PC-9 (cell line): Measurements from ENCODE around the gene ID1. TPM values are rescaled to one million over a fixed set of nuclear protein-coding genes. Genes with fewer than 3 reads are reported as not detected.
A peak's percentile ranks its signal among the peaks of the same experiment; 100 is the strongest.

ENCODE experiments used
- Bru-seq: library from RNA; stranded (reverse); fragments of 400-500 nt; gene quantifications from one replicate; lab custom pipeline; 2021; lab: Mats Ljungman, UMichigan
- BruChase-seq, 2 experiments: library from RNA; stranded (reverse); fragments of 400-500 nt; gene quantifications; one replicate each; lab custom pipeline; 2021; lab: Mats Ljungman, UMichigan
- BruUV-seq: library from RNA; stranded (reverse); fragments of 400-500 nt; replicated peaks from 2 replicates; lab custom pipeline; 2021; lab: Mats Ljungman, UMichigan
- CTCF ChIA-PET: fragments of 300-600 bp; sonication (Branson Sonifier 250); formaldehyde crosslinking; loops from one replicate; lab custom pipeline; 2022; ENCODE audit warnings: antibody characterized with exemption; lab: Charles Lee
- POLR2A ChIA-PET: fragments of 300-600 bp; sonication (Branson Sonifier 250); formaldehyde crosslinking; loops from one replicate; lab custom pipeline; 2022; ENCODE audit warnings: antibody characterized with exemption; ENCODE audit not compliant: unreplicated experiment; lab: Charles Lee
- DNase-seq, 2 experiments: peaks; one replicate each; pipeline versions ENCODE4 v3.0.0 to v3.0.0-alpha.2; 2015 to 2022; ENCODE audit warnings: mixed read lengths in 1 of 2
- H2AFZ ChIP-seq: fragments of 200-600 bp; sonication (generic); 2 replicates; pipeline ENCODE4 v1.8.1; 2017; ENCODE audit warnings: antibody characterized with exemption
- H3F3A ChIP-seq: fragments of 200-600 bp; sonication (generic); 2 replicates; pipeline ENCODE4 v1.8.1; 2017; ENCODE audit warnings: antibody characterized with exemption, mild to moderate bottlenecking, low read depth; ENCODE audit not compliant: insufficient read depth
- H3K27ac ChIP-seq: fragments of 200-600 bp; sonication (generic); 2 replicates; pipeline ENCODE4 v1.6.1; 2016; ENCODE audit warnings: mixed run types
- H3K27me3 ChIP-seq: fragments of 200-600 bp; sonication (generic); 2 replicates; pipeline ENCODE4 v1.6.1; 2016; ENCODE audit warnings: low read depth, mixed run types; ENCODE audit not compliant: insufficient read depth
- H3K36me3 ChIP-seq: fragments of 200-600 bp; sonication (generic); 2 replicates; pipeline ENCODE4 v1.6.1; 2016; ENCODE audit warnings: low read depth, mixed run types
- H3K4me1 ChIP-seq: fragments of 200-600 bp; sonication (generic); replicated peaks from 2 replicates; pipeline ENCODE4 v1.6.1; 2016; ENCODE audit warnings: mixed run types; ENCODE audit not compliant: insufficient read depth
- H3K4me2 ChIP-seq: fragments of 200-600 bp; sonication (generic); 2 replicates; pipeline ENCODE4 v1.6.1; 2017; ENCODE audit warnings: mixed run types
- H3K4me3 ChIP-seq: fragments of 200-600 bp; sonication (generic); 2 replicates; pipeline ENCODE4 v1.6.1; 2016; ENCODE audit warnings: mixed run types
- H3K79me2 ChIP-seq: fragments of 200-600 bp; sonication (generic); 2 replicates; pipeline ENCODE4 v1.6.1; 2017; ENCODE audit warnings: low read depth, mixed run types
- H3K9me2 ChIP-seq: fragments of 200-600 bp; sonication (generic); 2 replicates; pipeline ENCODE4 v1.8.1; 2017; ENCODE audit warnings: mild to moderate bottlenecking; ENCODE audit not compliant: insufficient read depth
- H3K9me3 ChIP-seq: fragments of 200-600 bp; sonication (generic); 2 replicates; pipeline ENCODE4 v1.8.1; 2016; ENCODE audit warnings: low read depth; ENCODE audit not compliant: insufficient read depth
- H4K20me1 ChIP-seq: fragments of 200-600 bp; sonication (generic); 2 replicates; pipeline ENCODE4 v1.8.1; 2017; ENCODE audit not compliant: insufficient read depth
- EZH2 ChIP-seq: fragments of 200-600 bp; sonication (generic); IDR thresholded peaks from 2 replicates; pipeline ENCODE4 v1.8.0; 2017; ENCODE audit warnings: antibody characterized with exemption, low read depth
- intact Hi-C: fragments of 100-400 bp; cut with micrococcal nuclease; formaldehyde crosslinking; loops from one replicate; pipeline ENCODE4 v1.10.0; 2022; ENCODE audit not compliant: unreplicated experiment
- long read RNA-seq: library from polyadenylated mRNA; stranded (forward); transcript quantifications from one replicate; pipeline ENCODE4 v2.0.0, GENCODE V29; 2022
- total RNA-seq: library from RNA; stranded (reverse); gene quantifications from 2 replicates; pipeline ENCODE4 v1.2.3, GENCODE V29; 2021
- TF ChIP-seq, protein P1 (sequence below): fragments of 200-600 bp; sonication (generic); conservative IDR thresholded peaks from 2 replicates; pipeline ENCODE4 v1.6.1; 2017; ENCODE audit warnings: mixed run types, antibody characterized with exemption, mild to moderate bottlenecking, moderate library complexity

The ID1 gene, protein sequence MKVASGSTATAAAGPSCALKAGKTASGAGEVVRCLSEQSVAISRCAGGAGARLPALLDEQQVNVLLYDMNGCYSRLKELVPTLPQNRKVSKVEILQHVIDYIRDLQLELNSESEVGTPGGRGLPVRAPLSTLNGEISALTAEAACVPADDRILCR
- 74.4 and 164 TPM in 2 replicates for total RNA-seq
- percentile 99 among the genes with signal in this experiment for Bru-seq, nascent RNA
- percentile 99 among the genes with signal in this experiment for BruChase-seq, experiment 1, labeled RNA remaining after a 2-hour chase
- BruChase-seq, experiment 2, labeled RNA remaining after a 6-hour chase = percentile 84 among the genes with signal in this experiment
- long read RNA-seq, transcript ID1-202 (2 exons, 994 nt) = major isoform, 65 of 72 reads
- long read RNA-seq, transcript ID1-201 (1 exons, 1,233 nt) = minor isoform, 7 of 72 reads
- long read RNA-seq, partial matches to known transcripts = 0 of 72 reads
- long read RNA-seq, other reads (novel, unspliced or antisense) = 0 of 72 reads

DNA sequence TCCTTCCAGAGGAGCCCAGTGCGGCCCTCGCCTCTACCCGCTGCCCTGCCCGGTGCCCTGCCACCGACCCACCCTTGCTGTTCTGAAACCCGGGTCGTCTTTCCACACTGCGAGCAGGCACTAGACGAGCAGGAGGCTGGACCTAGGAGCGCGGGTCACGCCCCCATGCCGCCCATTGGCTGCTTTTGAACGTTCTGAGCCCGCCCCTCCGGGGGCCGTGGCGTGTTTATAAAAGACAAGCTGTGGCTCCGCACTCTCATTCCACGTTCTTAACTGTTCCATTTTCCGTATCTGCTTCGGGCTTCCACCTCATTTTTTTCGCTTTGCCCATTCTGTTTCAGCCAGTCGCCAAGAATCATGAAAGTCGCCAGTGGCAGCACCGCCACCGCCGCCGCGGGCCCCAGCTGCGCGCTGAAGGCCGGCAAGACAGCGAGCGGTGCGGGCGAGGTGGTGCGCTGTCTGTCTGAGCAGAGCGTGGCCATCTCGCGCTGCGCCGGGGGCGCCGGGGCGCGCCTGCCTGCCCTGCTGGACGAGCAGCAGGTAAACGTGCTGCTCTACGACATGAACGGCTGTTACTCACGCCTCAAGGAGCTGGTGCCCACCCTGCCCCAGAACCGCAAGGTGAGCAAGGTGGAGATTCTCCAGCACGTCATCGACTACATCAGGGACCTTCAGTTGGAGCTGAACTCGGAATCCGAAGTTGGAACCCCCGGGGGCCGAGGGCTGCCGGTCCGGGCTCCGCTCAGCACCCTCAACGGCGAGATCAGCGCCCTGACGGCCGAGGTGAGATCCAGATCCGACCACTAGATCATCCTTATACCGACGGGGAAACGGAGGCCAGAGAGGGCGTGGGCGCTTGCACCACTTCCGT is at the start of gene ID1:
Gene ID1 (plus strand): TSS at position 259 of the 871 bp plus-strand sequence. CDS start 99 bp downstream, at position 358.
- Histone ChIP-seq H3K27me3 (no peaks in the 10 kb centered on the region), H3K4me1 (peaks cover 54% of the 10 kb centered on the region), H3F3A (peaks cover 76% of the 10 kb centered on the region), H3K79me2 (peaks cover 37% of the 10 kb centered on the region), H2AFZ (no peak within 1 kb of the TSS), H3K27ac (peak within 1 kb of the TSS; percentile 96), H3K9me2 (no peaks in the 10 kb centered on the region), H3K36me3 (peaks cover 8% of the 10 kb centered on the region; the same call in 1 of the 2 replicates), H4K20me1 (peaks cover 5% of the 10 kb centered on the region; the same call in 1 of the 2 replicates), H3K9me3 (no peaks in the 10 kb centered on the region), H3K4me2 (peak within 1 kb of the TSS; percentile 90), H3K4me3 (peak within 1 kb of the TSS; percentile 97)
- ChIA-PET POLR2A (interaction anchor here (0.5 to 2.6 kb wide), 21 partner anchors 8 to 1158 kb away, joined by 3 to 81 read pairs (median 4); no protein-coding TSS in a partner anchor), CTCF (interaction anchor here (0.7 to 1.9 kb wide), 4 partner anchors 8 to 44 kb away, joined by 4 to 6 read pairs (median 4); no protein-coding TSS in a partner anchor)
- BruUV-seq = TSS peak; percentile 90
- peak; percentile 86 to 98 for DNase-seq
- TF ChIP-seq, protein P1, sequence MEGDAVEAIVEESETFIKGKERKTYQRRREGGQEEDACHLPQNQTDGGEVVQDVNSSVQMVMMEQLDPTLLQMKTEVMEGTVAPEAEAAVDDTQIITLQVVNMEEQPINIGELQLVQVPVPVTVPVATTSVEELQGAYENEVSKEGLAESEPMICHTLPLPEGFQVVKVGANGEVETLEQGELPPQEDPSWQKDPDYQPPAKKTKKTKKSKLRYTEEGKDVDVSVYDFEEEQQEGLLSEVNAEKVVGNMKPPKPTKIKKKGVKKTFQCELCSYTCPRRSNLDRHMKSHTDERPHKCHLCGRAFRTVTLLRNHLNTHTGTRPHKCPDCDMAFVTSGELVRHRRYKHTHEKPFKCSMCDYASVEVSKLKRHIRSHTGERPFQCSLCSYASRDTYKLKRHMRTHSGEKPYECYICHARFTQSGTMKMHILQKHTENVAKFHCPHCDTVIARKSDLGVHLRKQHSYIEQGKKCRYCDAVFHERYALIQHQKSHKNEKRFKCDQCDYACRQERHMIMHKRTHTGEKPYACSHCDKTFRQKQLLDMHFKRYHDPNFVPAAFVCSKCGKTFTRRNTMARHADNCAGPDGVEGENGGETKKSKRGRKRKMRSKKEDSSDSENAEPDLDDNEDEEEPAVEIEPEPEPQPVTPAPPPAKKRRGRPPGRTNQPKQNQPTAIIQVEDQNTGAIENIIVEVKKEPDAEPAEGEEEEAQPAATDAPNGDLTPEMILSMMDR = no peak
- TF ChIP-seq EZH2 = no peak
- intact Hi-C loops = no loop called here

DNA sequence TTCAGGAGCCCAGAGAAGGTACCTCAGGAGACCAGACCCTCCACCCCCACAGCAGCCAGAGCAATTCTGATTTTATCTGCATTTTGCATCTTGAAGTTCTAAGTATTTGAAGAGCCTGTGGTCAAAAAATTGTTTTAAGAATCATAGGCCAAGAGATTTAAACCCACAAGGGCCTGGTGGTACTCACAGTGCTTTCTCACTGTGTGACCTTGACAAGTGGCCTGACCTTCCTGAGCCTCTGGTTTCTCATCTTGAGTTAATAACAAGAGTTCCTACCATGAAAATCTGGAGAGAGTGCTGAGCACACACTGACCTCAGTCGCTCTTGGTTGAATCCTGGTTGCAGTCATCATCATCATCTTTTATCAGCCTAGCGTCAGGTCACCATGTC is 45.4 kb upstream of the ID1 start:
- H3K4me2 ChIP-seq = peak overlapping the region; percentile 65
- no TSS peak for BruUV-seq
- H3K27ac ChIP-seq = peak overlapping the region; percentile 99
- POLR2A ChIA-PET = interaction anchor here (0.6 to 0.9 kb wide), 5 partner anchors 33 to 180 kb away, joined by 3 to 5 read pairs (median 3); no protein-coding TSS in a partner anchor
- no peak for DNase-seq
- peaks cover 48% of the 10 kb centered on the region for H3K36me3 ChIP-seq
- intact Hi-C loops = loop anchor here (1.0 to 5.0 kb wide), 5 partner anchors 15 to 247 kb away; partner anchors contain the start of gene BCL2L1
- H2AFZ ChIP-seq = no peak overlapping the region
- H3K4me1 ChIP-seq = peaks cover 65% of the 10 kb centered on the region
- TF ChIP-seq, protein P1 = no peak
- TF ChIP-seq EZH2 = no peak
- CTCF ChIA-PET = interaction anchor here (2.4 to 18.7 kb wide), 2 partner anchors 42 to 50 kb away, joined by 5 to 407 read pairs; no protein-coding TSS in a partner anchor
- H3K79me2 ChIP-seq = peaks cover 21% of the 10 kb centered on the region; the same call in 1 of the 2 replicates
- no peaks in the 10 kb centered on the region for H4K20me1 ChIP-seq
- no peak overlapping the region for H3K4me3 ChIP-seq
- H3F3A ChIP-seq = peaks cover 73% of the 10 kb centered on the region
- no peaks in the 10 kb centered on the region for H3K9me2 ChIP-seq
- H3K27me3 ChIP-seq = no peaks in the 10 kb centered on the region
- no peaks in the 10 kb centered on the region for H3K9me3 ChIP-seq
